HG02759 (cell line): Measurements from ENCODE around the gene USP16.
"Not testable (repeated sequence)": the region's sequence is repeated elsewhere in the genome, so short reads cannot be mapped to it uniquely, and the experiment has no call there.

Experiments used
- ATAC-seq: cut with Tn5 transposase; IDR thresholded peaks from one replicate; pipeline ENCODE4 v1.9.1; 2021; ENCODE audit warnings: mild to moderate bottlenecking, moderate library complexity; ENCODE audit not compliant: unreplicated experiment

The USP16 gene

GRCh38 chr21:29033301-29033700 lies 8.8 kb downstream of the USP16 start:
- no peak for ATAC-seq

GRCh38 chr21:29033871-29034270 lies 9.4 kb downstream of the USP16 start:
- ATAC-seq: no peak

- no peak for ATAC-seq
These were observed 10.2 kb downstream of the USP16 start for GRCh38 chr21:29034678-29035077.

- ATAC-seq: no peak
These were observed 27.8 kb downstream of the USP16 start for GRCh38 chr21:29052224-29052623.

GRCh38 chr21:29053011-29053553 lies 28.6 kb downstream of the USP16 start:
- ATAC-seq: no peak

GRCh38 chr21:29053656-29054055 lies 29.2 kb downstream of the USP16 start:
- no peak for ATAC-seq

- ATAC-seq: no peak
These were observed 30.6 kb downstream of the USP16 start for GRCh38 chr21:29055080-29055479.

GRCh38 chr21:29056005-29056404 lies 31.5 kb downstream of the USP16 start:
- no peak for ATAC-seq

GRCh38 chr21:29056538-29057050 lies 32.1 kb downstream of the USP16 start:
- no peak for ATAC-seq

- peak; percentile 98 for ATAC-seq
These were observed 40.5 kb downstream of the USP16 start for GRCh38 chr21:29064850-29065481.

- ATAC-seq: peak; percentile 1
These were observed 48.4 kb downstream of the USP16 start for GRCh38 chr21:29072873-29073221.

- peak; percentile 92 for ATAC-seq
These were observed 48.9 kb downstream of the USP16 start, which contains the start of gene CCT8 for GRCh38 chr21:29073222-29074006. Gene CCT8, minus strand, starts transcription at chr21:29073648. Its CDS starts 58 bp downstream, at chr21:29073590.

- ATAC-seq: peak; percentile 22
These were observed 49.5 kb downstream of the USP16 start for GRCh38 chr21:29074007-29074376.

- no peak for ATAC-seq
These were observed 50.3 kb downstream of the USP16 start for GRCh38 chr21:29074783-29075182.

- no peak for ATAC-seq
These were observed 51.4 kb downstream of the USP16 start for GRCh38 chr21:29075706-29076466.

- not testable (repeated sequence) for ATAC-seq
These were observed 52.5 kb downstream of the USP16 start for GRCh38 chr21:29076731-29077640.

- ATAC-seq: no peak
These were observed 53.2 kb downstream of the USP16 start for GRCh38 chr21:29077651-29078090.

- ATAC-seq: peak; percentile 58
These were observed 54.6 kb downstream of the USP16 start for GRCh38 chr21:29078869-29079767.

- ATAC-seq: no peak
These were observed 56.0 kb downstream of the USP16 start for GRCh38 chr21:29080454-29080941.
